Astrocyte (in vitro differentiated cells and primary cell): ENCODE data around the gene ZHX3. TPM values are rescaled to one million over a fixed set of nuclear protein-coding genes. Genes with fewer than 3 reads are reported as not detected.

Experiments
- DNase-seq: peaks from one replicate; pipeline ENCODE4 v3.0.0-alpha.2; 2010; ENCODE audit warnings: low read depth
- FAIRE-seq: peaks from 2 replicates; lab custom pipeline; 2011; peaks lifted over from hg19 to GRCh38; lab: Jason Lieb, UNC
- H2AFZ ChIP-seq: 2 replicates; pipeline ENCODE4 v1.6.0; 2012; ENCODE audit warnings: low read depth, low read length, inconsistent platforms
- H3K27ac ChIP-seq: 2 replicates; pipeline ENCODE4 v1.5.1; 2011; ENCODE audit warnings: low read depth, low read length, inconsistent platforms
- H3K27me3 ChIP-seq: 2 replicates; pipeline ENCODE4 v1.6.0; 2011; ENCODE audit warnings: low read length, inconsistent platforms; ENCODE audit not compliant: insufficient read depth
- H3K36me3 ChIP-seq: 2 replicates; pipeline ENCODE4 v1.5.1; 2011; ENCODE audit warnings: low read length, inconsistent platforms; ENCODE audit not compliant: insufficient read depth
- H3K4me1 ChIP-seq: 2 replicates; pipeline ENCODE4 v1.5.1; 2011; ENCODE audit warnings: low read length, inconsistent platforms; ENCODE audit not compliant: insufficient read depth
- H3K4me2 ChIP-seq: 2 replicates; pipeline ENCODE4 v1.6.0; 2012; ENCODE audit warnings: low read length, inconsistent platforms
- H3K4me3 ChIP-seq: 2 replicates; pipeline ENCODE4 v1.5.1; 2011; ENCODE audit warnings: low read depth, mild to moderate bottlenecking, low read length, inconsistent platforms; ENCODE audit not compliant: insufficient read depth
- H3K79me2 ChIP-seq: 2 replicates; pipeline ENCODE4 v1.6.0; 2012; ENCODE audit warnings: mild to moderate bottlenecking, low read length, inconsistent platforms; ENCODE audit not compliant: insufficient read depth
- H3K9ac ChIP-seq: 2 replicates; pipeline ENCODE4 v1.6.0; 2012; ENCODE audit warnings: mild to moderate bottlenecking, low read length, inconsistent platforms
- H3K9me3 ChIP-seq: 2 replicates; pipeline ENCODE4 v1.5.1; 2012; ENCODE audit warnings: low read depth, mild to moderate bottlenecking, low read length, inconsistent platforms; ENCODE audit not compliant: insufficient read depth
- H4K20me1 ChIP-seq: 2 replicates; pipeline ENCODE4 v1.6.0; 2012; ENCODE audit warnings: low read length, inconsistent platforms; ENCODE audit not compliant: insufficient read depth
- H3K27ac Mint-ChIP-seq: one replicate; pipeline ENCODE4 v1.8.0; 2021; ENCODE audit warnings: mild to moderate bottlenecking, mixed read lengths; ENCODE audit not compliant: unreplicated experiment
- H3K27me3 Mint-ChIP-seq: one replicate; pipeline ENCODE4 v1.8.0; 2021; ENCODE audit warnings: low read depth, mixed read lengths; ENCODE audit not compliant: unreplicated experiment
- H3K36me3 Mint-ChIP-seq: one replicate; pipeline ENCODE4 v1.8.0; 2021; ENCODE audit warnings: low read depth, mixed read lengths; ENCODE audit not compliant: unreplicated experiment
- H3K4me1 Mint-ChIP-seq: one replicate; pipeline ENCODE4 v1.8.0; 2021; ENCODE audit warnings: low read depth, mixed read lengths; ENCODE audit not compliant: unreplicated experiment
- H3K4me3 Mint-ChIP-seq: one replicate; pipeline ENCODE4 v1.8.0; 2021; ENCODE audit warnings: mild to moderate bottlenecking, moderate library complexity, mixed read lengths; ENCODE audit not compliant: unreplicated experiment
- H3K9me3 Mint-ChIP-seq: one replicate; pipeline ENCODE4 v1.8.0; 2021; ENCODE audit warnings: mild to moderate bottlenecking, mixed read lengths; ENCODE audit not compliant: unreplicated experiment
- EZH2 ChIP-seq: IDR thresholded peaks from 2 replicates; pipeline ENCODE4 v1.6.1; 2012; ENCODE audit warnings: mild to moderate bottlenecking, low read length, inconsistent platforms; ENCODE audit not compliant: insufficient read depth
- total RNA-seq: library from RNA; stranded (reverse); gene quantifications from 2 replicates; pipeline ENCODE4 v1.2.1, GENCODE V29; 2021
- TF ChIP-seq, protein P1 (sequence below): IDR thresholded peaks from 2 replicates; pipeline ENCODE4 v1.5.1; 2011; ENCODE audit warnings: low read depth, mild to moderate bottlenecking, inconsistent platforms, low read length, moderate library complexity; ENCODE audit not compliant: insufficient read depth

Gene ZHX3
- total RNA-seq, 1 donor from 2014 or later, result 41.6 TPM

DNA sequence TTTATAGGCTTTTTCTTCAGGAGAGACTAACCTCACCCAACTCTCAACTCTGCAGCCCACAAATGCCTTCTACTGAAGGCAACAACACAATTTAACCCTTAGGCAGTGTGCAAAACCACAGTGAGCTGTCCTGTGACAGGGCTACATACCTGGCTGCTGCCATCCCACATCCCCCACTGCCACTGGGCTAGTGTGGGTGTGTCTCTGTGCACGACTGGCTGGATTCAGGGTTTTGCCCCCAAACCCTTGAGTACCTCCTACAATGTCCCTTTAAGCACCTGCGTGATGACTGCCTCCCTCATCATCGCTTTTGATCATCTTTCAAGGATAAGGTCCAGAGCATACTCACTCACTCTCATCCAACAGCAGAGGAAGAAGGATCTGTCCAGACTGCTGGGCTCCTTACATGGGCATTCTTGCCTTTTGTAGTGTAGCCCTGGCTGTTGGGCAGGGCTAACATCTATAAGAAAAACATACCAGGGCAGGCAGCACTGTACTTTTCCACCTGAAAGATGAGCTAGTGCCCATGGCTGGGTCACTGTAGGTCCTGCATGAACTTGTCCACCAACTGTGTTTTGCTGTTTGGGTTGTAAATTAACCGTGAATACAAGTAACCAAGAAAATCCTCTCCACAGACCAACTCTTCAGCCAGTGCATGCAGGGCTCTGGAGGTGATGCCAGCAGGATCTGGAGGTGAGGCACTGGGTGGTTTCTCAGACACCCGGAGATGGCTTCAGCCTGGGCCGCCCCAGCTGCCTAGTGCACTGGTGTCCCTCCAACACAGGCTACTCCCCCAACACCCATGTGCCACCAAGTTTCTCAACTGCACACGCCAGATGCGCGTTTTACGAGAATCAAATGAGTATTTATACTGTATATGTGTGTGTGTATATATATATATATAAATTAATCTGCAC is 135.0 kb downstream of the ZHX3 start:
- no peaks in the 10 kb centered on the region for H3K27me3 Mint-ChIP-seq
- peaks cover 4% of the 10 kb centered on the region for H3K36me3 ChIP-seq
- H3K4me2 ChIP-seq, result no peak overlapping the region
- H2AFZ ChIP-seq, result no peak overlapping the region
- H3K79me2 ChIP-seq, result peaks cover 6% of the 10 kb centered on the region
- no peak overlapping the region for H3K27ac ChIP-seq
- H3K4me3 ChIP-seq, result no peak overlapping the region
- TF ChIP-seq, protein P1, sequence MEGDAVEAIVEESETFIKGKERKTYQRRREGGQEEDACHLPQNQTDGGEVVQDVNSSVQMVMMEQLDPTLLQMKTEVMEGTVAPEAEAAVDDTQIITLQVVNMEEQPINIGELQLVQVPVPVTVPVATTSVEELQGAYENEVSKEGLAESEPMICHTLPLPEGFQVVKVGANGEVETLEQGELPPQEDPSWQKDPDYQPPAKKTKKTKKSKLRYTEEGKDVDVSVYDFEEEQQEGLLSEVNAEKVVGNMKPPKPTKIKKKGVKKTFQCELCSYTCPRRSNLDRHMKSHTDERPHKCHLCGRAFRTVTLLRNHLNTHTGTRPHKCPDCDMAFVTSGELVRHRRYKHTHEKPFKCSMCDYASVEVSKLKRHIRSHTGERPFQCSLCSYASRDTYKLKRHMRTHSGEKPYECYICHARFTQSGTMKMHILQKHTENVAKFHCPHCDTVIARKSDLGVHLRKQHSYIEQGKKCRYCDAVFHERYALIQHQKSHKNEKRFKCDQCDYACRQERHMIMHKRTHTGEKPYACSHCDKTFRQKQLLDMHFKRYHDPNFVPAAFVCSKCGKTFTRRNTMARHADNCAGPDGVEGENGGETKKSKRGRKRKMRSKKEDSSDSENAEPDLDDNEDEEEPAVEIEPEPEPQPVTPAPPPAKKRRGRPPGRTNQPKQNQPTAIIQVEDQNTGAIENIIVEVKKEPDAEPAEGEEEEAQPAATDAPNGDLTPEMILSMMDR, result no peak
- TF ChIP-seq EZH2, result no peak
- no peak for FAIRE-seq
- DNase-seq, result no peak
- no peaks in the 10 kb centered on the region for H3K27me3 ChIP-seq
- H3K4me1 Mint-ChIP-seq, result peaks cover 29% of the 10 kb centered on the region
- peaks cover 15% of the 10 kb centered on the region for H3K4me1 ChIP-seq
- H3K9me3 ChIP-seq, result no peaks in the 10 kb centered on the region
- H3K9ac ChIP-seq, result no peak overlapping the region
- H3K9me3 Mint-ChIP-seq, result no peaks in the 10 kb centered on the region
- H4K20me1 ChIP-seq, result peaks cover 22% of the 10 kb centered on the region
- peaks cover 26% of the 10 kb centered on the region for H3K36me3 Mint-ChIP-seq
- peak overlapping the region; percentile 60 for H3K27ac Mint-ChIP-seq
- no peak overlapping the region for H3K4me3 Mint-ChIP-seq

DNA sequence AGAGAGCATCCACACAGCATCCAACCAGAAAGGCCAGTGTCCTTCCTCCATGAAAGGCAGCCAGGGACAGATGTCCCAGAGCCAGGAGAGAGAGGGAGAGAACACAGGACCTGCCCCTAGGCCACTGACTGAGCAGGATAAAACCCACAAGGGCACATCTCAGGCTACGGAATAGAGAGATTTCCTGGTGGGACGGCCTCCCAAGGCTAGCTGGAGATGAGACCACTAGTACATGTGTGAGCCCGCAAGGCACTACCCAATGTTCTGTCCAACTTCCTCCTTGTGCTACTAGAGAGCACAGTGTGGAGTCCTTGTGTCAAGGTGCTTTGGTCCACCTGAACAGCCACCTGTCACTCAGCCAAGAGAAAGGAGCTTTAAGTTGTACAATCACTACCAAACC is 136.0 kb downstream of the ZHX3 start:
- no peaks in the 10 kb centered on the region for H3K27me3 ChIP-seq
- TF ChIP-seq, protein P1, result no peak
- no peak for TF ChIP-seq EZH2
- peaks cover 24% of the 10 kb centered on the region for H3K4me1 ChIP-seq
- H2AFZ ChIP-seq, result no peak overlapping the region
- H3K79me2 ChIP-seq, result peaks cover 11% of the 10 kb centered on the region
- DNase-seq (no peak), FAIRE-seq (no peak)
- peaks cover 11% of the 10 kb centered on the region for H3K36me3 ChIP-seq
- Mint-ChIP-seq H3K4me3 (no peak overlapping the region), H3K9me3 (no peaks in the 10 kb centered on the region), H3K27ac (no peak overlapping the region), H3K27me3 (no peaks in the 10 kb centered on the region), H3K4me1 (peaks cover 35% of the 10 kb centered on the region), H3K36me3 (peaks cover 30% of the 10 kb centered on the region)
- no peak overlapping the region for H3K9ac ChIP-seq
- no peak overlapping the region for H3K4me3 ChIP-seq
- peaks cover 28% of the 10 kb centered on the region for H4K20me1 ChIP-seq
- no peaks in the 10 kb centered on the region for H3K9me3 ChIP-seq
- no peak overlapping the region for H3K27ac ChIP-seq
- no peak overlapping the region for H3K4me2 ChIP-seq
